Endothelial cell of umbilical vein (primary cell): ENCODE results near the gene KAZN. TPM values are rescaled to one million over a fixed set of nuclear protein-coding genes. Genes with fewer than 3 reads are reported as not detected.

Experiments
- BruUV-seq: library from RNA; stranded (reverse); fragments of 400-500 nt; replicated peaks from 2 replicates; lab custom pipeline; 2021; lab: Mats Ljungman, UMichigan
- CTCF ChIA-PET: fragments of 300-600, 350-600 bp; sonication (Branson Sonifier 250); formaldehyde crosslinking; loops from one replicate; lab custom pipeline; 2021; ENCODE audit warnings: antibody characterized with exemption, inconsistent platforms; lab: Charles Lee
- POLR2A ChIA-PET: fragments of 300-600, 350-600 bp; sonication (Branson Sonifier 250); formaldehyde crosslinking; loops from one replicate; lab custom pipeline; 2021; ENCODE audit warnings: antibody characterized with exemption, inconsistent platforms; lab: Charles Lee
- DNase-seq: peaks from one replicate; pipeline ENCODE4 v3.0.0-alpha.2; 2011; ENCODE audit warnings: low read depth, low spot score
- FAIRE-seq: peaks from 2 replicates; lab custom pipeline; 2011; peaks lifted over from hg19 to GRCh38; lab: Jason Lieb, UNC
- H2AFZ ChIP-seq: 2 replicates; pipeline ENCODE4 v1.6.0; 2012; ENCODE audit warnings: low read depth, low read length, control low read depth, inconsistent platforms
- H3K27ac ChIP-seq: 2 replicates; pipeline ENCODE4 v1.5.1; 2011; ENCODE audit warnings: low read depth, mild to moderate bottlenecking, control low read depth, low read length, moderate library complexity; ENCODE audit not compliant: insufficient read depth
- H3K27me3 ChIP-seq, 2 experiments: 2 replicates each; pipeline versions ENCODE4 v1.6.0 to v1.6.1; 2011; ENCODE audit warnings: low read length in 2 of 2, mixed read lengths in 1 of 2; ENCODE audit not compliant: control insufficient read depth in 2 of 2, insufficient read depth in 2 of 2
- H3K36me3 ChIP-seq, 2 experiments: 2 replicates in 1 of 2; 3 replicates in 1 of 2; pipeline ENCODE4 v1.5.1; 2011; ENCODE audit warnings: low read length in 2 of 2, mild to moderate bottlenecking in 1 of 2, moderate library complexity in 1 of 2; ENCODE audit not compliant: control insufficient read depth in 2 of 2, insufficient read depth in 2 of 2; ENCODE audit errors: extremely low read depth in 1 of 2
- H3K4me1 ChIP-seq: 3 replicates; pipeline ENCODE4 v1.5.1; 2011; ENCODE audit warnings: mild to moderate bottlenecking, low read length; ENCODE audit not compliant: control insufficient read depth, insufficient read depth; ENCODE audit errors: extremely low read depth
- H3K4me2 ChIP-seq: 2 replicates; pipeline ENCODE4 v1.6.1; 2011; ENCODE audit warnings: low read length, control low read depth, mixed read lengths; ENCODE audit not compliant: insufficient read depth
- H3K4me3 ChIP-seq, 3 experiments: fragments of 200-600 bp in 1 of 3; sonication (generic), shearing (Covaris generic) in 1 of 3; replicated peaks in 1 of 3; 2 replicates each; pipeline ENCODE4 v1.5.1; 2011 to 2016; ENCODE audit warnings: control low read depth in 3 of 3, low read length in 3 of 3, mild to moderate bottlenecking in 2 of 3, inconsistent platforms in 1 of 3, low read depth in 1 of 3, moderate library complexity in 1 of 3; ENCODE audit not compliant: insufficient read depth in 1 of 3
- H3K79me2 ChIP-seq: 2 replicates; pipeline ENCODE4 v1.6.0; 2012; ENCODE audit warnings: low read length, inconsistent platforms; ENCODE audit not compliant: control insufficient read depth, insufficient read depth
- H3K9ac ChIP-seq: replicated peaks from 2 replicates; pipeline ENCODE3; 2011; ENCODE audit warnings: low read length, control low read depth; ENCODE audit not compliant: insufficient read depth; ENCODE audit errors: extremely low read depth
- H3K9me1 ChIP-seq: replicated peaks from 3 replicates; pipeline ENCODE4 v1.6.0; 2011; ENCODE audit warnings: mild to moderate bottlenecking, low read length; ENCODE audit not compliant: control insufficient read depth, insufficient read depth; ENCODE audit errors: extremely low read depth
- H3K9me3 ChIP-seq: replicated peaks from 2 replicates; pipeline ENCODE4 v1.5.1; 2012; ENCODE audit warnings: low read length, inconsistent platforms; ENCODE audit not compliant: control insufficient read depth, insufficient read depth
- H4K20me1 ChIP-seq: replicated peaks from 2 replicates; pipeline ENCODE3; 2011; ENCODE audit warnings: mild to moderate bottlenecking, low read length; ENCODE audit not compliant: control insufficient read depth, insufficient read depth; ENCODE audit errors: extremely low read depth
- EZH2 ChIP-seq: IDR thresholded peaks from 2 replicates; pipeline ENCODE4 v1.6.1; 2012; ENCODE audit warnings: borderline replicate concordance, low read depth, mild to moderate bottlenecking, moderate library complexity, low read length, inconsistent platforms; ENCODE audit not compliant: severe bottlenecking
- FOS ChIP-seq: IDR thresholded peaks from 2 replicates; pipeline ENCODE4 v1.6.1; 2011; ENCODE audit warnings: mild to moderate bottlenecking, low read length, moderate library complexity, borderline replicate concordance; ENCODE audit not compliant: insufficient read depth
- GATA2 ChIP-seq: IDR thresholded peaks from 2 replicates; pipeline ENCODE4 v1.7.0; 2011; ENCODE audit warnings: low read depth, mild to moderate bottlenecking, moderate library complexity, mixed read lengths, low read length; ENCODE audit not compliant: insufficient read length, insufficient read depth
- JUN ChIP-seq: IDR thresholded peaks from 2 replicates; pipeline ENCODE4 v1.6.1; 2011; ENCODE audit warnings: borderline replicate concordance, low read depth; ENCODE audit not compliant: insufficient read length, insufficient read depth
- MAX ChIP-seq: IDR thresholded peaks from 2 replicates; pipeline ENCODE4 v1.6.1; 2011; ENCODE audit not compliant: insufficient read depth, insufficient read length
- MYC ChIP-seq: IDR thresholded peaks from one replicate; pipeline ENCODE4 v1.6.1; 2011; ENCODE audit warnings: mild to moderate bottlenecking, low read depth, low read length
- POLR2A ChIP-seq: IDR thresholded peaks from 2 replicates; pipeline ENCODE4 v1.6.1; 2012; ENCODE audit warnings: low read depth, mild to moderate bottlenecking, control low read depth, low read length
- POLR2AphosphoS5 ChIP-seq: IDR thresholded peaks from 2 replicates; pipeline ENCODE4 v1.6.1; 2012; ENCODE audit warnings: low read depth, mild to moderate bottlenecking, control low read depth, low read length, moderate library complexity; ENCODE audit not compliant: insufficient read depth
- dilution Hi-C: fragments of 300-500 bp; cut with MboI; formaldehyde crosslinking; loops from one replicate; pipeline ENCODE4 v1.15.0; 2019; ENCODE audit warnings: low sequenced_read_pairs; ENCODE audit not compliant: extremely low pct_ligation_motif_present
- intact Hi-C: fragments of 100-400 bp; cut with micrococcal nuclease; formaldehyde crosslinking; loops from one replicate; pipeline ENCODE4 v1.10.0; 2022
- polyA plus RNA-seq, 4 experiments: library from polyadenylated mRNA; depleted of rRNA in 3 of 4; stranded (reverse) in 3 of 4; unstranded in 1 of 4; fragments of >200 nt; gene quantifications; 2 replicates each; pipeline versions ENCODE4 v1.2.1 to v1.2.3, GENCODE V29; 2011 to 2012; ENCODE audit warnings: missing spikeins in 1 of 4
- total RNA-seq: library from RNA; stranded (reverse); gene quantifications from 2 replicates; pipeline ENCODE4 v1.2.3, GENCODE V29; 2021
- TF ChIP-seq, protein P1 (sequence below), 2 donors: IDR thresholded peaks; 1 replicate in 1 of 2; 2 replicates in 1 of 2; pipeline ENCODE4 v1.5.1; 2011; ENCODE audit warnings: low read length in 2 of 2, mild to moderate bottlenecking in 2 of 2, moderate library complexity in 2 of 2, control low read depth in 1 of 2, inconsistent platforms in 1 of 2, low read depth in 1 of 2; ENCODE audit not compliant: insufficient read depth in 1 of 2; ENCODE audit errors: extremely low read depth in 1 of 2

KAZN gene
- total and polyA plus RNA-seq, 2 donors (not counting 3 experiments of a cell fraction or from before 2014, with no cell fraction given): 1.6 to 5.8 TPM

GRCh38 chr1:15107911-15108310 lies 509.4 kb downstream of the KAZN start:
- H3K27me3 ChIP-seq: peaks cover 0 to 2% of the 10 kb centered on the region in 2 experiments
- H3K4me2 ChIP-seq: no peak overlapping the region
- no peak overlapping the region for H2AFZ ChIP-seq
- H3K4me3 ChIP-seq: no peak overlapping the region
- H3K4me1 ChIP-seq: no peaks in the 10 kb centered on the region
- no peaks in the 10 kb centered on the region for H3K79me2 ChIP-seq
- no peak for DNase-seq
- intact Hi-C loops: no loop called here
- no peaks in the 10 kb centered on the region for H4K20me1 ChIP-seq
- no TSS peak for BruUV-seq
- dilution Hi-C loops: no loop called here
- H3K9me1 ChIP-seq: no peaks in the 10 kb centered on the region
- no peaks in the 10 kb centered on the region for H3K9me3 ChIP-seq
- H3K36me3 ChIP-seq: no peaks in the 10 kb centered on the region
- H3K9ac ChIP-seq: no peak overlapping the region
- no peak overlapping the region for H3K27ac ChIP-seq
- POLR2A ChIA-PET: no interaction called here
- FAIRE-seq: no peak
- CTCF ChIA-PET: interaction anchor here (1.2 to 2.2 kb wide), 4 partner anchors 8 to 164 kb away, joined by 3 to 9 read pairs (median 4); no protein-coding TSS in a partner anchor
- no peak for TF ChIP-seq MYC
- TF ChIP-seq EZH2: no peak
- TF ChIP-seq FOS: no peak
- no peak for TF ChIP-seq JUN
- no peak for TF ChIP-seq POLR2A
- no peak for TF ChIP-seq POLR2AphosphoS5
- no peak for TF ChIP-seq MAX
- TF ChIP-seq, protein P1, sequence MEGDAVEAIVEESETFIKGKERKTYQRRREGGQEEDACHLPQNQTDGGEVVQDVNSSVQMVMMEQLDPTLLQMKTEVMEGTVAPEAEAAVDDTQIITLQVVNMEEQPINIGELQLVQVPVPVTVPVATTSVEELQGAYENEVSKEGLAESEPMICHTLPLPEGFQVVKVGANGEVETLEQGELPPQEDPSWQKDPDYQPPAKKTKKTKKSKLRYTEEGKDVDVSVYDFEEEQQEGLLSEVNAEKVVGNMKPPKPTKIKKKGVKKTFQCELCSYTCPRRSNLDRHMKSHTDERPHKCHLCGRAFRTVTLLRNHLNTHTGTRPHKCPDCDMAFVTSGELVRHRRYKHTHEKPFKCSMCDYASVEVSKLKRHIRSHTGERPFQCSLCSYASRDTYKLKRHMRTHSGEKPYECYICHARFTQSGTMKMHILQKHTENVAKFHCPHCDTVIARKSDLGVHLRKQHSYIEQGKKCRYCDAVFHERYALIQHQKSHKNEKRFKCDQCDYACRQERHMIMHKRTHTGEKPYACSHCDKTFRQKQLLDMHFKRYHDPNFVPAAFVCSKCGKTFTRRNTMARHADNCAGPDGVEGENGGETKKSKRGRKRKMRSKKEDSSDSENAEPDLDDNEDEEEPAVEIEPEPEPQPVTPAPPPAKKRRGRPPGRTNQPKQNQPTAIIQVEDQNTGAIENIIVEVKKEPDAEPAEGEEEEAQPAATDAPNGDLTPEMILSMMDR (IDR thresholded peaks at IDR 0.05; ENCODE audit: extremely low read depth in 1 of 2, insufficient read depth in 1 of 2, low read depth in 1 of 2, low read length in 2 of 2): no peak
- TF ChIP-seq GATA2: no peak
